ENCODE results near the gene ACVR1. TPM values are rescaled to one million over a fixed set of nuclear protein-coding genes. Genes with fewer than 3 reads are reported as not detected.

The ACVR1 gene
- total RNA-seq, 1 experiment from 2014 or later = 71.3 TPM

GRCh38 chr2:157922336-157922735 lies 46.2 kb upstream of the ACVR1 start:
- Mint-ChIP-seq H3K27me3 (ENCODE audit: unreplicated experiment) (no peaks in the 10 kb centered on the region), H3K27ac (ENCODE audit: unreplicated experiment) (no peak overlapping the region), H3K4me1 (ENCODE audit: low read depth, unreplicated experiment) (no peaks in the 10 kb centered on the region), H3K4me3 (ENCODE audit: low read depth, unreplicated experiment) (no peak overlapping the region), H3K36me3 (ENCODE audit: insufficient read depth, unreplicated experiment) (no peaks in the 10 kb centered on the region), H3K9me3 (ENCODE audit: low read depth, unreplicated experiment) (no peaks in the 10 kb centered on the region)
- DNase-seq = no peak
- CTCF ChIA-PET = no interaction called here
- BruUV-seq (replicated peaks) = no TSS peak
- intact Hi-C loops (cut with micrococcal nuclease; ENCODE audit: unreplicated experiment) = no loop called here
- no peak for TF ChIP-seq CTCF (IDR thresholded peaks at IDR 0.05; ENCODE audit: unreplicated experiment)

GRCh38 chr2:157920736-157921135 lies 44.6 kb upstream of the ACVR1 start:
- no peaks in the 10 kb centered on the region for H3K9me3 Mint-ChIP-seq (ENCODE audit: low read depth, unreplicated experiment)
- intact Hi-C loops (cut with micrococcal nuclease; ENCODE audit: unreplicated experiment) = no loop called here
- H3K27ac Mint-ChIP-seq (ENCODE audit: unreplicated experiment) = no peak overlapping the region
- H3K4me1 Mint-ChIP-seq (ENCODE audit: low read depth, unreplicated experiment) = no peaks in the 10 kb centered on the region
- H3K36me3 Mint-ChIP-seq (ENCODE audit: insufficient read depth, unreplicated experiment) = no peaks in the 10 kb centered on the region
- CTCF ChIA-PET = interaction anchor here (0.6 kb wide), 1 partner anchor 86 kb away, joined by 3 read pairs; no protein-coding TSS in a partner anchor
- H3K27me3 Mint-ChIP-seq (ENCODE audit: unreplicated experiment) = no peaks in the 10 kb centered on the region
- no peak for TF ChIP-seq CTCF (IDR thresholded peaks at IDR 0.05; ENCODE audit: unreplicated experiment)
- no peak for DNase-seq
- BruUV-seq (replicated peaks) = no TSS peak
- H3K4me3 Mint-ChIP-seq (ENCODE audit: low read depth, unreplicated experiment) = no peak overlapping the region

GRCh38 chr2:157919181-157919580 lies 43.1 kb upstream of the ACVR1 start:
- BruUV-seq (replicated peaks) = no TSS peak
- DNase-seq = no peak
- CTCF ChIA-PET = no interaction called here

DNA sequence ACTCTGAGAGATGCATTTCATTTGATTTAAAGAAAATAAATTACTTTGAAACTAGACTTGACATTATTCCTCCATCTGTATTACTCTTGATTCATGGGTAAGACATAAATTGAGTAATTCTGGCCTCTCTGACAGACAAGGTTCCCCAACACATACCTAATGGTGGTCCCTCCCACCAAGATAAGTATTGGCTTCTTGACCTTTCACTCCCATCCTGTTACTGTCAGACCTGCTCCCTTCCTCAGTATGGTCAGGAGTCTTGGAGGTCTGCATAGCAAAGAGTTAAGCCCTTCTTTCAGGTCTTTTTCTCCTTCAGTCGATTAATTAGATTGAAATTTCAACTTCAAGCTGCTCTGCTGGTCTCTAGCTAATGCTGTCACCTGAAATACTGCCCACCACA lies 42.2 kb upstream of the ACVR1 start:
- Mint-ChIP-seq H3K27ac (ENCODE audit: unreplicated experiment) (no peak overlapping the region), H3K4me3 (ENCODE audit: low read depth, unreplicated experiment) (no peak overlapping the region), H3K27me3 (ENCODE audit: unreplicated experiment) (no peaks in the 10 kb centered on the region), H3K4me1 (ENCODE audit: low read depth, unreplicated experiment) (no peaks in the 10 kb centered on the region), H3K36me3 (ENCODE audit: insufficient read depth, unreplicated experiment) (no peaks in the 10 kb centered on the region), H3K9me3 (ENCODE audit: low read depth, unreplicated experiment) (no peaks in the 10 kb centered on the region)
- DNase-seq = no peak
- TF ChIP-seq CTCF (IDR thresholded peaks at IDR 0.05; ENCODE audit: unreplicated experiment) = no peak
- CTCF ChIA-PET = no interaction called here
- intact Hi-C loops (cut with micrococcal nuclease; ENCODE audit: unreplicated experiment) = no loop called here
- BruUV-seq (replicated peaks) = no TSS peak

More at GRCh38 chr2:157919181-157919580, 43.1 kb upstream of the ACVR1 start:
- Mint-ChIP-seq H3K4me3 (ENCODE audit: low read depth, unreplicated experiment) (no peak overlapping the region), H3K27me3 (ENCODE audit: unreplicated experiment) (no peaks in the 10 kb centered on the region), H3K9me3 (ENCODE audit: low read depth, unreplicated experiment) (no peaks in the 10 kb centered on the region), H3K4me1 (ENCODE audit: low read depth, unreplicated experiment) (no peaks in the 10 kb centered on the region), H3K27ac (ENCODE audit: unreplicated experiment) (no peak overlapping the region), H3K36me3 (ENCODE audit: insufficient read depth, unreplicated experiment) (no peaks in the 10 kb centered on the region)
- intact Hi-C loops (cut with micrococcal nuclease; ENCODE audit: unreplicated experiment) = no loop called here
- no peak for TF ChIP-seq CTCF (IDR thresholded peaks at IDR 0.05; ENCODE audit: unreplicated experiment)

Measured in Calu3 (cell line).